GM19372 (cell line): ENCODE data around the gene KRTAP5-5.
"Not testable (repeated sequence)": the region's sequence is repeated elsewhere in the genome, so short reads cannot be mapped to it uniquely, and the experiment has no call there.

Experiments
- ATAC-seq: cut with Tn5 transposase; IDR thresholded peaks from one replicate; pipeline ENCODE4 v1.9.1; 2021; ENCODE audit warnings: mild to moderate bottlenecking, low read depth, moderate library complexity; ENCODE audit not compliant: unreplicated experiment

Gene KRTAP5-5

GRCh38 chr11:1654388-1655167 is 25.0 kb downstream of the KRTAP5-5 start:
- no peak for ATAC-seq

GRCh38 chr11:1655168-1656060 is 25.8 kb downstream of the KRTAP5-5 start:
- ATAC-seq = no peak

GRCh38 chr11:1656061-1656441 is 26.5 kb downstream of the KRTAP5-5 start:
- ATAC-seq = no peak

GRCh38 chr11:1656670-1657069 is 27.1 kb downstream of the KRTAP5-5 start:
- no peak for ATAC-seq

GRCh38 chr11:1659506-1659905 is 29.9 kb downstream of the KRTAP5-5 start:
- ATAC-seq = no peak

GRCh38 chr11:1660111-1660867 is 30.7 kb downstream of the KRTAP5-5 start:
- ATAC-seq = no peak

- ATAC-seq = not testable (repeated sequence)
Measured at GRCh38 chr11:1661454-1662269, 32.1 kb downstream of the KRTAP5-5 start.

- ATAC-seq = not testable (repeated sequence)
Measured at GRCh38 chr11:1662699-1663283, 33.2 kb downstream of the KRTAP5-5 start.

GRCh38 chr11:1665313-1665712 is 35.7 kb downstream of the KRTAP5-5 start:
- ATAC-seq = no peak

- no peak for ATAC-seq
Measured at GRCh38 chr11:1667121-1667850, 37.7 kb downstream of the KRTAP5-5 start.

GRCh38 chr11:1667906-1668305 is 38.3 kb downstream of the KRTAP5-5 start:
- ATAC-seq = no peak

GRCh38 chr11:1668911-1669473 is 39.4 kb downstream of the KRTAP5-5 start:
- no peak for ATAC-seq

- no peak for ATAC-seq
Measured at GRCh38 chr11:1669546-1670218, 40.1 kb downstream of the KRTAP5-5 start.

GRCh38 chr11:1670457-1670856 is 40.9 kb downstream of the KRTAP5-5 start:
- not testable (repeated sequence) for ATAC-seq

- no peak for ATAC-seq
Measured at GRCh38 chr11:1670905-1671371, 41.4 kb downstream of the KRTAP5-5 start.

GRCh38 chr11:1671658-1672057 is 42.1 kb downstream of the KRTAP5-5 start:
- no peak for ATAC-seq

GRCh38 chr11:1672613-1673350 is 43.2 kb downstream of the KRTAP5-5 start:
- no peak for ATAC-seq
